Liver (tissue), 3 donors: ENCODE measurements around the gene TUBA3D.
"Not testable (repeated sequence)": the region's sequence is repeated elsewhere in the genome, so short reads cannot be mapped to it uniquely, and the experiment has no call there.

Source experiments
- EGR1 ChIP-seq, 2 donors: IDR thresholded peaks; 2 replicates each; pipeline ENCODE4 v1.6.1; 2016 to 2018; ENCODE audit warnings: antibody characterized with exemption in 2 of 2, low read depth in 2 of 2
- FOXA1 ChIP-seq: IDR thresholded peaks from 2 replicates; pipeline ENCODE4 v1.6.1; 2016; ENCODE audit warnings: antibody characterized with exemption
- GABPA ChIP-seq, 2 donors: IDR thresholded peaks in 1 of 2; conservative IDR thresholded peaks in 1 of 2; 2 replicates each; pipeline ENCODE4 v1.6.1; 2016; ENCODE audit warnings: antibody characterized with exemption in 2 of 2, mild to moderate bottlenecking in 1 of 2, moderate library complexity in 1 of 2
- NR2F2 ChIP-seq: IDR thresholded peaks from 2 replicates; pipeline ENCODE4 v1.6.1; 2016; ENCODE audit warnings: antibody characterized with exemption
- SP1 ChIP-seq: IDR thresholded peaks from 2 replicates; pipeline ENCODE4 v1.6.1; 2018; ENCODE audit warnings: antibody characterized with exemption, mild to moderate bottlenecking
- YY1 ChIP-seq: IDR thresholded peaks from 2 replicates; pipeline ENCODE4 v1.6.1; 2016; ENCODE audit warnings: antibody characterized with exemption, mild to moderate bottlenecking
- TF ChIP-seq, protein P1 (sequence below): fragments of 150-350 bp; IDR thresholded peaks from 2 replicates; pipeline ENCODE4 v1.5.1; 2017; ENCODE audit warnings: improper control_type of control experiment, low read depth, low read length; ENCODE audit not compliant: missing input control
- donor health status: healthy.
- donor health status: healthy.

DNA sequence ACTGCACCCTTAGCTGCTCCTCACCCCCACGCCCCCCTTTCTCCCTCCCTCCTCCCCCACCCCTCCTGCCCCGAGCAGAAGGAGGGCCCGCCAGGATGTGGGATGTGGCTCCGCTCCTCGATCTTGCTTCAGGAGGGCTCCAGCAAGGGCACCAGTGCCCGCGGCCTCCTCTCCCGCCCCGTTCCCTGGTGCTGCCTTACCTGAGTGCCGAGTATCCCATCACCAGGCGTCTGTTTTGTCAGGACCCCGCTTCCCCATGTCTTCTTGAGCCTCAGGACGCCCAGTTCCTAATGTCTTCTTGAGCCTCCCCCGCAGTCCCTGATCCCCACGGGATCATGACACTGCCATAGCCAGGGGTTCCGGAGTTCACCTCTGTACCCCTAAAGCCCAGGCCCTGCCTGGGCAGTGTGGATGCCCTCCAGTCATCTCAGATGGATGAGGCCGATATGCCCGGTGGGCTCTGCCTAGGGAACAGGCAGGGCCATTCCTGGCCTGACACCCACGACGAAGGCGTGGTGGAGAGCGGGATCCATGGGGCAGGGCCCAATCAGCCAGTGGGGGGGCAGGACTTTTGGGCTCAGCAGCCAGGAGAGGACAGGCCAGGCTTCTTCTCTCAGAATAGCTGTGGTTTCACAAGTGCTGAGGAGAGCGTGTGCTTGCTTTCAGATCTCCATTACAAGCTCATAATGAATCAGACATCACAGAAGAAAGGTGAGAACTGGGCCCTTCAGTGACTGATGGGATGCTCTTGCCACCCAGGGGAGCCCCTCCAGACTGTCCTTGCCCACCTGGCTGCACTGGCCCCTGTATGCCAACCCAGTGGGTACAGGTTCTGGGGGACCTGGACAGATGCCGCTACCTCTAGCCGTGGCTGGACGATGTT is 53.3 kb downstream of the TUBA3D start:
- TF ChIP-seq, protein P1, sequence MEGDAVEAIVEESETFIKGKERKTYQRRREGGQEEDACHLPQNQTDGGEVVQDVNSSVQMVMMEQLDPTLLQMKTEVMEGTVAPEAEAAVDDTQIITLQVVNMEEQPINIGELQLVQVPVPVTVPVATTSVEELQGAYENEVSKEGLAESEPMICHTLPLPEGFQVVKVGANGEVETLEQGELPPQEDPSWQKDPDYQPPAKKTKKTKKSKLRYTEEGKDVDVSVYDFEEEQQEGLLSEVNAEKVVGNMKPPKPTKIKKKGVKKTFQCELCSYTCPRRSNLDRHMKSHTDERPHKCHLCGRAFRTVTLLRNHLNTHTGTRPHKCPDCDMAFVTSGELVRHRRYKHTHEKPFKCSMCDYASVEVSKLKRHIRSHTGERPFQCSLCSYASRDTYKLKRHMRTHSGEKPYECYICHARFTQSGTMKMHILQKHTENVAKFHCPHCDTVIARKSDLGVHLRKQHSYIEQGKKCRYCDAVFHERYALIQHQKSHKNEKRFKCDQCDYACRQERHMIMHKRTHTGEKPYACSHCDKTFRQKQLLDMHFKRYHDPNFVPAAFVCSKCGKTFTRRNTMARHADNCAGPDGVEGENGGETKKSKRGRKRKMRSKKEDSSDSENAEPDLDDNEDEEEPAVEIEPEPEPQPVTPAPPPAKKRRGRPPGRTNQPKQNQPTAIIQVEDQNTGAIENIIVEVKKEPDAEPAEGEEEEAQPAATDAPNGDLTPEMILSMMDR, result not testable (repeated sequence)
- not testable (repeated sequence) for TF ChIP-seq SP1; NR2F2; FOXA1; GABPA (IDR thresholded peaks at IDR 0.05 in 1 of 2, conservative IDR thresholded peaks at IDR 0.05 in 1 of 2); EGR1 (IDR thresholded peaks at IDR 0.05; ENCODE audit: low read depth in 2 of 2); YY1
